HG02840 (cell line): ENCODE measurements around the gene CCDC6.
A peak's percentile ranks its signal among the peaks of the same experiment; 100 is the strongest.
"Not testable (repeated sequence)": the region's sequence is repeated elsewhere in the genome, so short reads cannot be mapped to it uniquely, and the experiment has no call there.

Experiments used
- ATAC-seq: cut with Tn5 transposase; IDR thresholded peaks from one replicate; pipeline ENCODE4 v1.9.1; 2021; ENCODE audit warnings: mild to moderate bottlenecking, moderate library complexity, moderate number of reproducible peaks; ENCODE audit not compliant: unreplicated experiment, low FRiP score

Gene CCDC6

GRCh38 chr10:59819265-59819664 lies 87.1 kb downstream of the CCDC6 start:
- ATAC-seq, result no peak

- ATAC-seq, result no peak
These were observed 88.6 kb downstream of the CCDC6 start for GRCh38 chr10:59817773-59818172.

- no peak for ATAC-seq
These were observed 91.5 kb downstream of the CCDC6 start for GRCh38 chr10:59814878-59815277.

DNA sequence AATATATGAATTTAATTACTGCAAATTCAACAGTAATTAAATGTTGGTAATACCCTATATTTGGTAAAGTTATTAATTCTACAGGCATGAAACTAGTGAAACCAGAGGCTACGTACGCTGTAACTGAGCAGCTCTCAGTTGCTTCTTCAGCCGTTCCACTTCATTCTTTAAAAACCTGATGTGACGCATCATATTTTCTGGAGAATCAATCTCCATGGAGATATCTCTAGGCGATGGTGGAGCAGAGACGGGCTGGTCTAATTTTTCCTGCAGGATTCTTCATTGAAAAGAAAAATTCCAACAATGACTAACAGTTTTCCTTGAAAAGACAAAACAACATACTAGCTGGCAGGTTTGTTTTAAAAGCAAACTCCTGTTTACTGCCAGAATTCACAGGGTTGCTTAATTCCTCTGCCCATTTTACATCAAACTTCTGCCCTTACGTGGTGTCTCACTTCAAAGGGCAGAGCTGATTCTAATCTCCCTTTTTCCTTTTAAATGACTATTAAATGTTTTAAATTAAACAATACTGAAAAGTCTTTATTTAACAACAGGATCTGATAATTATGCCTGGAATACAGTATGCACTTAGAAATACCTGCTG lies 93.7 kb downstream of the CCDC6 start:
- ATAC-seq, result no peak

DNA sequence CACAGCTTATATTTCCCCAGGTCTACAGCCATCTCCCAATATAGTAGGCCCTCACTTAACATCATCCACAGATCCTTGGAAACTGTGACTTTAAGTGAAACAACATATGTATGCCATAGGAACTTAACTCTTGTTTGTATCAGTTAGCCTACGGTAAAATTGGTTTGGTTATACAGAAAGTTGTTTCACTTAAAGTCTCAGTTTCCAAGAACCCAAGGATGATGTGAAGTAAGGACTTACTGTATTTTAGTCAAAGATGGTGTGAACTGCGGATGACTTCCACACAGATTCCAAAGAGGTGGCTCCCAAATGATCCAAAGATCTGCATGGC lies 96.7 kb downstream of the CCDC6 start:
- ATAC-seq, result no peak

DNA sequence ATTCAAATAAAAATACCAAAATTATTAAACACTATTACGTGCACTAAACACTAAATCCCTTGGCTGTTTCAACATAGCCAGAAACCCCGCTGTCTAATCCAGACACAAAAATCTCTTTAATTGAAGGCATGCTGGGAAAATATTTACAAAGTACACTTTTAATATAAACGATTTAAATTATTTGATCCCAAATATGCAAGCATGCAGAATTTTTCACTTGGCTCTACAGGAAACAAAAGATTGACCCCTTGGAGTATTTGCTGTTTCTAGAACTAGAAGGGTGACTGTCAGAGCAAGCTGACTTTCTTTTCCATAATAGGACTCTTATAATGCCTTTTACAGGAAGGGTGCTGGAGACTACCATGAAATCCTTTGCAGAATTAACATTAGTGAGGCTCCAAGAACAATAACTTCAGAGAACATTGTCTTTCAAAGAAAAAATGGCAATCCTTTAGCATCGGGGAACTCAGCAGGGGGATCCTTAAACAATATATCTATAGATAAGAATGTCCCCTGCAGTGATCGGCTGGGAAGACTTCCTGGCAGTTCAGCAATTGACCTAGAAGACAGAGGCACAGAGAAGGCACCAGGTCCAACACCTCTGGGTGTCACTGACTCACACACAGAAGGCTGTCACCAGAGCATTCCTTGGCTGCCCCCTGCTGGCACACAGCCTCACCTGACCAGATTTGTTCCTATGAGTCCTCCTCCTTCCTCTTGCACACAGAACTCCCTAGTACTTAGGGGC lies 97.3 kb downstream of the CCDC6 start:
- peak; percentile 79 for ATAC-seq

DNA sequence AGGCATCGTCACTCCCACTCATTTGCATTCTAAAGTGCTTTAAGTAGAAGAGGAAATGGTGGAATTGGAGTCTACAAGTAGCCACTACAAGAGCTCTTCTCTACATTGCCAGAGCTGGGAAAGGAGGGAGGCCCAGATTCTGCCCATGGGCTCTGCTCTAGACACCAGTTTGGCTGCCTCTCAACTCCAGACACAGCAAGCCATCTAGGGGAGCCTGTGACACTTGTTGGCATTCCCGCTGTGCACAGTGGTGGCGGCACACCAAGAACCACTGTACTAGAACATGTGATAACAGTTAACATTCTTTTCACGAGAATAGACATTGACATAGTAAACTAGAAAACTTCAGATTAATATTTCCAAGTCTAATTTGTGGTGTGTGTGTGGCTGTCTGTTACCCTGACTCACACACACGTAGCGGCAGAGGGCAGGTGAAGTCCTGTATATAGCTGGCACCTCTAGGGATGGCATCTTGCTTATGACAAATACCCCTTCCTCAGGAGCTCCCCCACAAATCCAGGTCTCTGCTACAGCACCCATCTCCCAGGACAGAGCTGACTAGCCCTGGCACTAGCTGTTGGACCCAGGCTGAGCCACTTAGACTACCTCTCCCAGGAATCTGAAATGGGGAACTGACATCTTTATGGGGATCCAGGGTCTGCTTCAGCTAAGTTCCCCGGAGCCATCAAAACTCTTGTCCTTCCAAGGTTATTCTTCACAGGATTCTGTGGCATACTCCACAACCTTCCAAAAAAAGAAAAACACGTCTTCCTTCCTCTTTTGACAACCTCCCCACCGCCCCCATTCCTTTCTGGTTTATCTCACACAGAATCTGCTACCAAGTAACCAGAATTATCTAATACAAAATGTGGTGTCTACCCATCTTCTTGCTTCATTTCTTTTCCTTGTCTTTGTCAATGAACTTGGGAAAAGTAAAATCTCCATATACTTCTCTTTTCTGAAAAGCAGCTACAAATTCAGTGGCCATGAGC lies 98.4 kb downstream of the CCDC6 start:
- no peak for ATAC-seq

DNA sequence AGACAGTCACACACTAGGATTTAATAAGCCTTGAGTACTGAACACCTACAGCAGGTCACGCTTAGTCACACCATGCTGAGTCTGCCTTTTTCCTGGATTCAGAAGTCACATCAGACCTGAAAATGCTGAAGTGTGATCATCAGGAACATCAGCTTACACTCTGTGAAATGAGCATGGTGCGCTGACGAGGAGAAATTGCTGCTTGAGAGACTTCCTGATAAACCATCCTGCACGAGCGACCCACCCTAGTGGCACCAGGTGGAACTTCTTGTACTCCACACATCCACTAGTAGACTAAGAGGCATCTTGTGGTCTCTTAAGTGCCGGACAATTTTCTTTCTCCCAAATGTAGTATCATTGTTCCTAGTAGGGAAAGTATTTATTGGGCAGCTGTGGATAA lies 101.3 kb downstream of the CCDC6 start:
- ATAC-seq, result no peak

GRCh38 chr10:59804220-59804619 lies 102.1 kb downstream of the CCDC6 start:
- ATAC-seq, result no peak

GRCh38 chr10:59803714-59804113 lies 102.6 kb downstream of the CCDC6 start:
- no peak for ATAC-seq

GRCh38 chr10:59801171-59801570 lies 105.2 kb downstream of the CCDC6 start:
- no peak for ATAC-seq

- no peak for ATAC-seq
These were observed 106.9 kb downstream of the CCDC6 start for GRCh38 chr10:59799421-59799820.

- no peak for ATAC-seq
These were observed 112.4 kb downstream of the CCDC6 start for GRCh38 chr10:59793919-59794318.

DNA sequence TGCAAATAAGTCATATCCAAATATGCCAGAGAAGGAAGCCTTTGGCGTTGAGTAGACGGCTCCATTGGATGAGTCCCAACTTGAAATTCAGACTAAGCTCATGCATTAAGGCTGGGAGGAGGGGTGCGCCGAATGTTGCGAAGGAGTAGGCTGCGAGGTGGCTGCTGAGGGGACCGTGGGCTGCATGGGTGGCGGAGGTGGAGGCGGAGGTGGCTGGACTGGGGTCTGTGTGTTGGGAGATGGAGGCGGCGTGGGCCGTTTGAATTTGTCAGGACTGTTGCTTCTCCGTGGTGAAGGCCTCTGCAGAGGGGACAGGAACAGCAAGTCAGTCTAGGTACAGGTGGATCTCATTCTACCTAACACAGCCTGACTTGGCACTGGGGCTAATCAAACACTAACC lies 113.5 kb downstream of the CCDC6 start:
- ATAC-seq, result no peak

GRCh38 chr10:59791601-59792000 lies 114.8 kb downstream of the CCDC6 start:
- no peak for ATAC-seq

DNA sequence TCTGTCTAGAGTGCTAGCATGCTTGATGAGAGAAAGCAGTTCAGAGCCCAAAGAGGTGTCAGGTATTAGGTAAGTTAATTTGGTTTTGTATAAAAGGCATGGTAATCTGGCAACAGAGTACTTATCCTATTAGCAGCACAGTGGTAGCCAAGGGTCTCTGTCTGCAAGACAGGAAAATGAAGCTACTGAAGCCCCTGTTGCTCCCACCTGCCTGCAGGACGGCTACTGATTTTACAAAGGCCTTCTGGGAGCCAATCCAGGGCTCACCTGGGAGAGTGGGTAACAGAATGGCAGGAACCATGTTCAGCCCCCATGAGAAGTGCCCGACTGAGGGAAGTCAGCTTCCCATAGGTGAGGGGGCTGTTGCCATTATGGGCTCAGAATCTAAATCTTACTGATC lies 116.3 kb downstream of the CCDC6 start:
- not testable (repeated sequence) for ATAC-seq

DNA sequence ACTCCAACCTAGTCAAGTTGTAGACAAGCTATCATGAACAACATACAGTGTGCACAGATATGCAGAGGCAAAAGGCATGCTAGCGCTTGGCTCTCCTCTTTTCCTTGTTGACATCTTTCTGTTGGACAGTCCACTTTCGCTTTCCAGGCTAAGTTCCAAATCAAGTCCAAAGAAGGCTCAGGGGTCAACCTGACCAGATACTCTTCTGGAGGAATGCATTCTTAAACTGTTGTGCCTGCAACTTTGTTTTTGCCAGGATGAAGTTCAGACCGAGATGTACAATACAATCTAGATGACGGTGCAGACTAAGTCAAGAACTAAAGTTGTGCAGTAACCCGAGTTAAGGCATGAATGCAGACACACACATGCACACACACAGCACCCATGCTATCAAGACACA lies 117.4 kb downstream of the CCDC6 start:
- ATAC-seq, result not testable (repeated sequence)

DNA sequence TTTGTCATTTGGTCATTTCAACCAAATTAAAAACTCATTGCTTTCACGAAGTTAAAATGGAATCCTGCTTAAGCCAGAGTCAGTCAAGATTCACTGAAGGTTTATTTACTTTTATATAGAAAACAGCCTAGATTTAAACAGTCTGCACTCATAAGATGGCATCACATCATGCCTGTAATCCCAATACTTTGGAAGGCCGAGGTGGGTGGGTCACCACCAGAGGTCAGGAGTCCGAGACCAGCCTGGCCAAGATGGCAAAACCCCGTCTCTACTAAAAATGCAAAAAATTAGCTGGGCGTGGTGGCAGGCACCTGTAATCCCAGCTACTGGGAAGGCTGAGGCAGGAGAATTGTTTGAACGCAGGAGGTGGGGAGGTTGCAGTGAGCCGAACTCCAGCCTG lies 119.3 kb downstream of the CCDC6 start:
- not testable (repeated sequence) for ATAC-seq

DNA sequence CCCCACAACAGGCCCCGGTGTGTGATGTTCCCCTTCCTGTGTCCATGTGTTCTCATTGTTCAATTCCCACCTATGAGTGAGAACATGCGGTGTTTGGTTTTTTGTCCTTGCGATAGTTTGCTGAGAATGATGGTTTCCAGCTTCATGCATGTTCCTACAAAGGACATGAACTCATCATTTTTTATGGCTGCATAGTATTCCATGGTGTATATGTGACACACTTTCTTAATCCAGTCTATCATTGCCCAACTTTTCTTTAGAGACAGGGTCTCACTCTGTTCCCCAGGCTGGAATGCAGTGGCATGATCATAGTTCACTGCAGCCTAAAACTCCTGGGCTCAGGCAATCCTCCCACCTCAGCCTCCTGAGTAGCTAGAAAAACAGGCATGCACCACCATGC lies 120.9 kb downstream of the CCDC6 start:
- ATAC-seq, result not testable (repeated sequence)

- ATAC-seq, result no peak
These were observed 124.8 kb downstream of the CCDC6 start for GRCh38 chr10:59781511-59781910.
